BLaER1 treated with 17β-estradiol and CSF1 and Interleukin-3, amounts not matched to agents 10 nM and 100 nM (cell line): ENCODE data around the gene DNTT.

Source experiments
- H3K27ac ChIP-seq, 11 experiments: shearing (Covaris generic); formaldehyde crosslinking; 2 replicates each; pipeline ENCODE4 v1.8.1; 2022
- H3K27me3 ChIP-seq, 11 experiments: shearing (Covaris generic); formaldehyde crosslinking; 2 replicates each; pipeline ENCODE4 v1.8.1; 2022
- H3K36me3 ChIP-seq, 11 experiments: shearing (Covaris generic); formaldehyde crosslinking; 2 replicates each; pipeline ENCODE4 v1.8.1; 2022
- H3K4me1 ChIP-seq, 10 experiments: shearing (Covaris generic); formaldehyde crosslinking; 2 replicates each; pipeline ENCODE4 v1.8.1; 2022
- H3K4me2 ChIP-seq, 11 experiments: shearing (Covaris generic); formaldehyde crosslinking; 2 replicates each; pipeline ENCODE4 v1.8.1; 2022
- H3K4me3 ChIP-seq, 10 experiments: shearing (Covaris generic); formaldehyde crosslinking; 2 replicates each; pipeline ENCODE4 v1.8.1; 2022
- H3K9ac ChIP-seq, 11 experiments: shearing (Covaris generic); formaldehyde crosslinking; 2 replicates each; pipeline ENCODE4 v1.8.1; 2022
- H3K9me3 ChIP-seq, 11 experiments: shearing (Covaris generic); formaldehyde crosslinking; replicated peaks in 1 of 11; 2 replicates each; pipeline ENCODE4 v1.8.1; 2022
- H4K20me1 ChIP-seq, 11 experiments: shearing (Covaris generic); formaldehyde crosslinking; 2 replicates each; pipeline ENCODE4 v1.8.1; 2022
- Cebpa-rat ChIP-seq, 11 experiments: shearing (Covaris generic); IDR thresholded peaks; 2 replicates each; pipeline ENCODE4 v1.8.1; 2022

The DNTT gene

DNA sequence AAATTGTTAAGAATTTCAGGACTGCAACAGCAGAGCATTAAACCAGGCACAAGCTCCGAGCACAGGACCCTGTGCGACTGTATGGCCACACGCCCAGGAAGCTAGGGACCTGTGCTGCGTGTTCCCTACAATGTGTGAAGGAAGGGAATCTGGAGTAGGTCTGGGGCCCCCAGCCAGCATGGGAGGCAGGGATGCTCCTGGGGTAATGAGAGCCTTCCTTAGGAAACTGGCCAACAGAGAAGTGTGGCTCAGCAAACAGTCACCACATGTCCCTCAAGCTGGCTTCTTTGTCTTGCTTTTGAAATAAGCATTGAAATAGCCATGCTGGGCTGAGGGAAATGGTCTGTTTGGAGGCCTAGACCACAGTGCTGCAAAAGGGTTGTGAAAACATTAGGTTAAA lies 41.1 kb upstream of the DNTT start:
- Histone ChIP-seq H3K4me3 (no peak overlapping the region), H3K4me2 (peak overlapping the region; percentile 13 to 92 (median 47); a peak in 20 of 22 replicates), H3K9ac (no peak overlapping the region), H3K36me3 (peaks cover 0 to 82% (median 8%) of the 10 kb centered on the region in 11 experiments; a peak in 11 of 22 replicates), H3K27ac (peak overlapping the region in 6 of 11 experiments; percentile 5 to 38 (median 18); a peak in 6 of 22 replicates), H3K27me3 (no peaks in the 10 kb centered on the region), H3K9me3 (peaks cover 0 to 8% (median 0%) of the 10 kb centered on the region in 11 experiments; a peak in 5 of 22 replicates), H3K4me1 (peaks cover 58 to 90% (median 78%) of the 10 kb centered on the region in 10 experiments), H4K20me1 (peaks cover 0 to 84% (median 0%) of the 10 kb centered on the region in 11 experiments; a peak in 2 of 22 replicates)
- no peak for TF ChIP-seq Cebpa-rat (IDR thresholded peaks at IDR 0.05)

DNA sequence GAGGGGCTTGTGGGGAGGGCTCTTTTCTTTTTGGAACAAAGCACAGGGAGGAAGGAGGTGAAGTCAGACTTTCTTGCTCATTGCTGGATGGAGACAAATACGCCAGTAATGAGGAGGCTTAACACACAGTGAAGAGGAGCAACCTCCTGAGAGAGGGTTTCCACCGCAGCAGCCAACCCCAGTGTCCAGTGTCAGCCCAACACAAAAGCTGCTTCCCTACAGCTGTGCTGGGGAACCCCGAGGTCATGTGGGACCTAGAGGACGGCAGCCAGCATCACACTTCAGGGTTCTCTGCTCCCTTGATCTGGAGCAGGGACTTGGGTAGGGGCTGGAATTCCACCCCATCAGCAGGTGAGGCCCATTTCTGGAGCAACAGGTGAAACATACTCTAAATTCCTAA lies 40.6 kb upstream of the DNTT start:
- H3K27me3 ChIP-seq, result no peaks in the 10 kb centered on the region
- no peak overlapping the region for H3K4me3 ChIP-seq
- peak overlapping the region; percentile 13 to 92 (median 47); a peak in 21 of 22 replicates for H3K4me2 ChIP-seq
- H3K36me3 ChIP-seq, result peaks cover 0 to 77% (median 8%) of the 10 kb centered on the region in 11 experiments; a peak in 11 of 22 replicates
- peaks cover 58 to 90% (median 78%) of the 10 kb centered on the region in 10 experiments for H3K4me1 ChIP-seq
- H3K27ac ChIP-seq, result peak overlapping the region in 6 of 11 experiments; percentile 5 to 38 (median 18); a peak in 5 of 22 replicates
- H3K9me3 ChIP-seq, result peaks cover 0 to 8% (median 0%) of the 10 kb centered on the region in 11 experiments; a peak in 5 of 22 replicates
- TF ChIP-seq Cebpa-rat (IDR thresholded peaks at IDR 0.05), result no peak
- H4K20me1 ChIP-seq, result peaks cover 0 to 79% (median 0%) of the 10 kb centered on the region in 11 experiments; a peak in 2 of 22 replicates
- peak overlapping the region in 1 of 11 experiments; percentile 7; a peak in 1 of 22 replicates for H3K9ac ChIP-seq

DNA sequence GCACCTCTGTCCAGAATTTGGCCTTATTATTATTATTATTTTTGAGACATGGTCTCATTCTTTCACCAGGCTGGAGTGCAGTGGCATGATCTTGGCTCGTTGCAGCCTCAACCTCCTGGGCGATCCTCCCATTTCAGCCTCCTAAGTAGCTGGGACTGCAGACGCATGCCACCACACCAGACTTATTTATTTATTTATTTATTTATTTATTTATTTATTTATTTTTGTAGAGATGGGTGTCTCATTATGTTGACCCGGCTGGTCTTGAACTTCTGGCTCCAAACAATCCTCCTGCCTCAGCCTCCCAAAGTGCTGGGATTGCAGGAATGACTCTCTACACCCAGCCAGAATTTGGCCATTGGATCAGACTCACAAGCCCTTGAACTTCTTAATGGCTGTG lies 39.3 kb upstream of the DNTT start:
- H3K4me2 ChIP-seq, result peak overlapping the region in 6 of 11 experiments; percentile 13 to 98 (median 88); a peak in 7 of 22 replicates

DNA sequence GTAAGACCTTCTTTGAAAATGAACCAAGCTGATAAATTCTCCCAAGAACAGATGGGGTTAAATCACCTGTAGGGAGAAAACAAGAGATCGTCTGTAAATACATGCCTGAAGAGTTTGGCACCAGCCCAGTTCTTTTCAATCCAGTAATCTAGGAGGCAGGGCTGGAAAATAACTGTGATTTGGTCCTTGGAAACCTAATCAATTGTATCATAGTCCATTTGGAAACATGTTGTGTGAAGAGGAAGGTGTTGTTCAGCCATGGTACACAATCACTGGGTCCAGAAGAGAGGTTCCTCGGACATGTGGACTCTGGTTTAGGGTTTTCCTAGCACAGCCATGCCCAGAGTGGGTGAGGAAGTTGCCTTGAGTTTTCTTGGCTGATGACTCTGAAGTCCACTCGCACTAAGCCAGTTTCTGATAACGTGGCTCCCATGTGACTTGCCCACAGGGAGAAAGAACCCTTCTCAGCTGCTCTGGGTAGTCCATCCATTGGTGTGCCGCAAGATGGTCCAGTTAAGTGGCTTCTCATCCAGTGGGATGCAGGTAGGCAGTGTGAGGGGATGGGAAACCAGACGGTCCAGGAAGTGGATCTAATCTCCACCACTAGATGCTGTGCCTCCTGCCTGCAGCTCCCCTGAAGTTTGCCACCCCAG lies 38.0 kb upstream of the DNTT start:
- H4K20me1 ChIP-seq, result peaks cover 0 to 56% (median 0%) of the 10 kb centered on the region in 11 experiments; a peak in 2 of 22 replicates
- peak overlapping the region in 2 of 10 experiments; percentile 69 to 74; a peak in 4 of 20 replicates for H3K4me3 ChIP-seq
- H3K27me3 ChIP-seq, result no peaks in the 10 kb centered on the region
- H3K4me2 ChIP-seq, result peak overlapping the region in 10 of 11 experiments; percentile 2 to 98 (median 82); a peak in 19 of 22 replicates
- H3K9ac ChIP-seq, result no peak overlapping the region
- no peak overlapping the region for H3K27ac ChIP-seq
- no peak for TF ChIP-seq Cebpa-rat (IDR thresholded peaks at IDR 0.05)
- peaks cover 0 to 63% (median 8%) of the 10 kb centered on the region in 11 experiments; a peak in 11 of 22 replicates for H3K36me3 ChIP-seq
- H3K4me1 ChIP-seq, result peaks cover 67 to 88% (median 76%) of the 10 kb centered on the region in 10 experiments
- peaks cover 0 to 8% (median 0%) of the 10 kb centered on the region in 11 experiments; a peak in 5 of 22 replicates for H3K9me3 ChIP-seq

More for the DNA sequence above, 39.3 kb upstream of the DNTT start:
- Histone ChIP-seq H3K9ac (no peak overlapping the region), H3K27me3 (no peaks in the 10 kb centered on the region), H3K4me3 (no peak overlapping the region), H3K36me3 (peaks cover 0 to 70% (median 8%) of the 10 kb centered on the region in 11 experiments; a peak in 11 of 22 replicates), H3K27ac (no peak overlapping the region), H3K4me1 (peaks cover 57 to 90% (median 78%) of the 10 kb centered on the region in 10 experiments), H3K9me3 (peaks cover 0 to 8% (median 0%) of the 10 kb centered on the region in 11 experiments; a peak in 5 of 22 replicates), H4K20me1 (peaks cover 0 to 66% (median 0%) of the 10 kb centered on the region in 11 experiments; a peak in 2 of 22 replicates)
- no peak for TF ChIP-seq Cebpa-rat (IDR thresholded peaks at IDR 0.05)

DNA sequence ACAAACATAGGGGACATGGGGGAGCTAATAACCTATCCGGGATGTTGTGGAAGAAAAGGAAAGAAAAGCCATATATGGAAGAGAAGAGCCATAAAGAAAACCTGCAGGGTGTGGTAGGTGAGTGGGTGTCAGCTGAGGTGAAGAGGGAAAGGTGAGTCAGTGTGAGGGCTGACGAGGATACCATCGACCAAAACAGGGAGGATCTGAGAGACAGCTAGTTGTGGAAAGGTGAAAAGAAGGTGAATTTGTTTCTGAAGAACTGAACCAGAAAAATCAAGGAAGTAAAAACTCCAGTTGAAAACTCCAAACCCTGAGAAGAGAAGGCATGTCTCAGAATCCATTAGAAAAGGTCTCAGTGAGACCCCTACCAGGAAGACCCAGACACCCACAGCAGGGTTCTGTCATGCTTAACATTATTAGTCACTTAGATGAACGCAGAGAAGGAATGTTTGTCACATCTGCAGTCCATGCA lies 37.0 kb upstream of the DNTT start:
- peak overlapping the region in 10 of 11 experiments; percentile 11 to 98 (median 86); a peak in 19 of 22 replicates for H3K4me2 ChIP-seq
- H3K27me3 ChIP-seq, result no peaks in the 10 kb centered on the region
- H3K9ac ChIP-seq, result no peak overlapping the region
- H4K20me1 ChIP-seq, result peaks cover 0 to 49% (median 0%) of the 10 kb centered on the region in 11 experiments; a peak in 2 of 22 replicates
- H3K9me3 ChIP-seq, result peaks cover 0 to 8% (median 0%) of the 10 kb centered on the region in 11 experiments; a peak in 5 of 22 replicates
- H3K36me3 ChIP-seq, result peaks cover 0 to 58% (median 8%) of the 10 kb centered on the region in 11 experiments; a peak in 11 of 22 replicates
- peaks cover 73 to 99% (median 83%) of the 10 kb centered on the region in 10 experiments for H3K4me1 ChIP-seq
- H3K4me3 ChIP-seq, result peak overlapping the region in 2 of 10 experiments; percentile 69 to 74; a peak in 4 of 20 replicates
- H3K27ac ChIP-seq, result no peak overlapping the region
- no peak for TF ChIP-seq Cebpa-rat (IDR thresholded peaks at IDR 0.05)

DNA sequence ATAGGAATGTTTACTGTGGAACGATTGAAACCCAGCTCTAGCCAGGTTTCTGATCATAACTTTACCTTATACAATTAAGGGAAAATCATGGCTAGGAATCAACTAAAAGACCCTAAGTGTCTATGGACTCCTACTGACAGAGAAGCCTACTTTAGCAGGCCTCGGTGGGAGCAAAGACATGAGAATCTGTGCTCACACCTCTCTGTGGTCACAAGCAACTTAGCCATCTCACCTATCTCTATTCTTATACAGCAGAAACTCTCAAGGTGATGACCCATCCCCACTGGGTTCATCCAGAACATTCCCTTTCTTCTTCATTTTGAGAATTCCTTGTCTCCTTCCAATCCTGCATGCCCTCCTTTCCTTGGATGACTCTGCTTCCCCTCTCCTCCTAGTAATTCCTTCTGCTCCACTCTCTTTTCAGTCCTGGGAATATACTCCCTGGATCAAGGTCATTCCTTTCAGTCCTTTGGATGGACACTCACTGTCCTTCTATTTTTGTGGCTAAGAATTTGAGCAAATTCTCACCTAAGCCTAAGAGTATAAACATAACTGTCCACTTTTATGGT lies 35.8 kb upstream of the DNTT start:
- peak overlapping the region in 3 of 11 experiments; percentile 40 to 79 (median 75); a peak in 5 of 22 replicates for H3K9ac ChIP-seq
- peaks cover 0 to 8% (median 0%) of the 10 kb centered on the region in 11 experiments; a peak in 5 of 22 replicates for H3K9me3 ChIP-seq
- H3K36me3 ChIP-seq, result peaks cover 0 to 47% (median 8%) of the 10 kb centered on the region in 11 experiments; a peak in 11 of 22 replicates
- H3K27ac ChIP-seq, result no peak overlapping the region
- H3K4me1 ChIP-seq, result peaks cover 78 to 100% (median 87%) of the 10 kb centered on the region in 10 experiments
- H3K4me2 ChIP-seq, result peak overlapping the region; percentile 81 to 98 (median 87); a peak in 21 of 22 replicates
- peaks cover 0 to 40% (median 0%) of the 10 kb centered on the region in 11 experiments; a peak in 2 of 22 replicates for H4K20me1 ChIP-seq
- H3K27me3 ChIP-seq, result no peaks in the 10 kb centered on the region
- peak overlapping the region in 5 of 10 experiments; percentile 18 to 74 (median 59); a peak in 8 of 20 replicates for H3K4me3 ChIP-seq
- TF ChIP-seq Cebpa-rat (IDR thresholded peaks at IDR 0.05), result no peak

DNA sequence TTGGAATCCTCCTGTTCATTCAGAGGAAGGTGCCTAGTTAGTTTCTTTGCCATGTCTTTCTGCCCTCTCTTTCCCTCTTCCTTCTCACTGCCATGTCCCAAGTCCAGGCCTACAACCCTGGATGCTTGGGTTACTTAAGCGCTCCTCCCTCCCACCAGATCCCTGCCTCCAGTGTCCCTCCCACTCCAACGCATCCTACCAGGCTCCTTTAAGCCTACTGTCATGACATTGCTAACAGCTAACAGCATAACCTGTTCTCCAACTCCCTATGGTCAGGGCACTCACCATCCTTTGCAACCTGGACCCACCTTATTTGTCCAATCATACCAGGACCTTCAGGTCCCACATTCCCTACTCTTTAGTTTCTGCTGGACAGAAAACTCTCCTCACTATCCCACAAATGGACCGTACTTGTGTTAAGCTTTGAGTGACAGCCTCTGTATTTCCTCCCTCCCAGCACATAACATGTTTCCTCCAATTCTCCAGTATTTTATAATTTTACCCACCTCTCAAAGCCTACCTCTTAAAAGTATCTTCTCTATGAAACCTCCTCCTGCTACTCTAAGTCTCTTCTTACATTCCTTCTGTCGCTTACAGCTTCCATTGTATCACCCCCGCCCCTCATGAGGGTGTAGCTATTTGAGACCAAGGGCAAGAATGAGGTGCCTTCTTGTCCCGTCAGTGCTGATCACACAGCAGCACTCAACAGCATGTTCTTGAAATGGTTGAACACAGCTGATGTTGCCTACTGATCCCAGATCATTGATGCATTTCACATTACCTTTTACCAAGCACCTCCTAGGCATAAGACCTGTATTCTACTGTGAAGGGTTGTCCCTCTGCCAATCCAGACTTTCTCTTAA lies 34.6 kb upstream of the DNTT start:
- Histone ChIP-seq H3K9me3 (peaks cover 0 to 8% (median 0%) of the 10 kb centered on the region in 11 experiments; a peak in 5 of 22 replicates), H3K27ac (peak overlapping the region in 7 of 11 experiments; percentile 2 to 85 (median 38); a peak in 10 of 22 replicates), H4K20me1 (peaks cover 0 to 27% (median 0%) of the 10 kb centered on the region in 11 experiments; a peak in 2 of 22 replicates), H3K4me1 (peaks cover 74 to 100% (median 87%) of the 10 kb centered on the region in 10 experiments), H3K4me2 (peak overlapping the region; percentile 81 to 98 (median 87)), H3K9ac (peak overlapping the region in 7 of 11 experiments; percentile 21 to 81 (median 75); a peak in 13 of 22 replicates), H3K4me3 (peak overlapping the region; percentile 44 to 74 (median 52); a peak in 18 of 20 replicates), H3K36me3 (peaks cover 0 to 34% (median 8%) of the 10 kb centered on the region in 11 experiments; a peak in 11 of 22 replicates), H3K27me3 (no peaks in the 10 kb centered on the region)
- no peak for TF ChIP-seq Cebpa-rat (IDR thresholded peaks at IDR 0.05)
